ENCODE results near the gene CDPF1.
A peak's percentile ranks its signal among the peaks of the same experiment; 100 is the strongest.
"Not testable (repeated sequence)": the region's sequence is repeated elsewhere in the genome, so short reads cannot be mapped to it uniquely, and the experiment has no call there.

Gene CDPF1

DNA sequence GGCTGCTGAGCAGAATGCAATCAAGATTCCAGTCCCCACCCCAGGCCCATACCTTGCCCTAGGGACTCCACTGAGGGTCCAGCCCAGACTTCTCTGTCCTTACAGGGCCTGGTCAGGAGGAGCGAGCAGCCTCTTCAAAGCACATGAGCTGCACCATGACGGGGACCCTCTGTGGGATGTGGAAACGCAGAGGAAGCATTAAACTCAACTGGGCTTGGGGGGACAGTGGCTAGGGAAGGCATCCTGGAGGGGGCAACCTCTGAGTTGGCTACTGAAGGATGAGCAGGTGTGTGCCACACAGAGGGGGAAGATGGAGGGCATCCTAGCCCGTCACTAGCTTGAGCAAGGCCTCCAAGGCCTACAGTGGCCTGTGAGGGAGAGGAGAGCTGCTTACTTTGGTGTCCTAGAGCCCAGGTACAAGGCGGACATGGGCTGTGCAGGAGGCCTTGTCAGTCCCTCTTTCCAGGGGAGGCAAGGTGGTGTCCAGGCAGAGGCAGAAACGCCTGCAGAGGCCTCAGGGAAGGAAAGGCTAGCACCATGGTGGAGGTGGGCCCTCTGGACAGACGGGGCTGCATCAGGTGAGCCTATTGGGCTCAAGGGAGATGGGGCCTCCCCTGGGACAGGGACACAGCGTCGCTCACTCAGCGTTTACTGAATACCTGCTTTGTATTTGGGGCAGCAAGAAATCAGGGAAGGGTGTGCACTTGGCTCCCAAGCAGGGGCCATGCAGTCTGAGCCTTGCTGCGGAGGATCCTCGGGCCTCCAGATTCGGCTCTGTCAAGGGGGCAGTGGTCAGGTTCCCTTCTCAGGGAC, 32.0 kb upstream of the CDPF1 start:
- DNase-seq (ENCODE audit: low read depth, low spot score) = no peak

DNA sequence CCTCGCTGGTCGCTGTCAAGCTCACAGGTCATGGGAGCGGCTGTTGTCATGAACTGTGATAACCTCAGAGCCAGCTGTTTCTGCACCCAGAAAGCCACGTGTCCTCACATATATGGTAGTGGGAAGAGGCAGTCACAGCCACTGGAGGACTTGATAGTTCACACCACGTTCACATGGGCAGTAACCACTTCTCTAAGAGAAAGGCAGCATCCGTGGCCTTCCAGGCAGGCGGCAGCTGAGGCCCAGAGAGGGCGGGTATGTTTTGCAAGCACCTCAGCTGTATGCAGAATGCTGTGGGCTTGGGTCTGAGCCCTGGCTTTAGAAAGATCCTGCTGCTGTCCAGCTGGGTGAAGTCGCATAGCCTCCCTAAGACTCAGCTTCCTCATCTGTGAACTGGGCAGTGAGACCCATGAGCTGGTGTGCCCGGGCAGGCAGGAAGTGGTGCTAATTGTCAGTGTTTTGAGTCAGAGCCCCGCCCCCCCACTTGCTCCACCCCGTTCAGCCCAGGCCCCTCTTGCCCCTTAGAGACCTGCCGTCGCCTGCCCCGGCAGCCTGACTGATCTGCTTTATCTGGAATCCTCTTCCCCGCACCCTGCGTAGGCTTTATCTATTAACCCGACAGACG, 31.0 kb upstream of the CDPF1 start:
- DNase-seq (ENCODE audit: low read depth, low spot score) = no peak

DNA sequence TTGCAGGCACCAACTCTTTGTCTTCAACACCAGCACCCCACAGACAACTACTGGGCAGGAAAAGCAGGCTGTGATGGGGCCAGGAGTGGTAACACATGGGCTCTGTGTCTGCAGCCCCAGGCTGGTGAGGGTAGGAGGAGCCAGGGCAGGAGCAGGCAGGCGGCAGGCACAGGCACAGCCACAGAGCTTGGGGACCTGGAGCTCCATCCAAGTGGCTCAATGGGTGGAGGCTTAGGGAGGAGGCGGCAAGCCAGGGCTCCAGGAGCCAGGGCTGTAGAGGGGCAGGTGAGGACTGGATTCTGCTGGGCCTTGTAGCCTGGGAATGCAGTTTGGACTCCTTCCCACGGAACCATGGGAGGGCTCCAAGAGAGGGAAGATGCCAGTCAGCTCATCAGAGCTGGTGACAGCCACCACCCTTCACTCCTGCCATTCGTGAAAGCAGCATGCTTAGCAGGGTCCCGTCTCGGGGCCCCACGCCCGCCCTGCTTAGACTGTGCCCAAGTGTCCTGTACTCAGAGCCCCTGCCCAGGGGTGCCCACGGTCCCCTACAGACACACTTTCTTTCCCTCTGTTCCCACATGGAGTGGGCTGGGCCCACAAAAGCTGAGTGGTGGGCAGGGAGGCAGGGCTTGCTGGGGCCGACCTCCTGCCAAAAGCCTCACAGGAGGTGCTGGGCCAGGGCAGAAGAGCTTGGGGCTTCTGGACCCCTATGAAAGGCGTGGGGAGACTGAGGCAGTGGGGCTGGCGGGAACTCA, 30.1 kb upstream of the CDPF1 start:
- no peak for DNase-seq (ENCODE audit: low read depth, low spot score)

DNA sequence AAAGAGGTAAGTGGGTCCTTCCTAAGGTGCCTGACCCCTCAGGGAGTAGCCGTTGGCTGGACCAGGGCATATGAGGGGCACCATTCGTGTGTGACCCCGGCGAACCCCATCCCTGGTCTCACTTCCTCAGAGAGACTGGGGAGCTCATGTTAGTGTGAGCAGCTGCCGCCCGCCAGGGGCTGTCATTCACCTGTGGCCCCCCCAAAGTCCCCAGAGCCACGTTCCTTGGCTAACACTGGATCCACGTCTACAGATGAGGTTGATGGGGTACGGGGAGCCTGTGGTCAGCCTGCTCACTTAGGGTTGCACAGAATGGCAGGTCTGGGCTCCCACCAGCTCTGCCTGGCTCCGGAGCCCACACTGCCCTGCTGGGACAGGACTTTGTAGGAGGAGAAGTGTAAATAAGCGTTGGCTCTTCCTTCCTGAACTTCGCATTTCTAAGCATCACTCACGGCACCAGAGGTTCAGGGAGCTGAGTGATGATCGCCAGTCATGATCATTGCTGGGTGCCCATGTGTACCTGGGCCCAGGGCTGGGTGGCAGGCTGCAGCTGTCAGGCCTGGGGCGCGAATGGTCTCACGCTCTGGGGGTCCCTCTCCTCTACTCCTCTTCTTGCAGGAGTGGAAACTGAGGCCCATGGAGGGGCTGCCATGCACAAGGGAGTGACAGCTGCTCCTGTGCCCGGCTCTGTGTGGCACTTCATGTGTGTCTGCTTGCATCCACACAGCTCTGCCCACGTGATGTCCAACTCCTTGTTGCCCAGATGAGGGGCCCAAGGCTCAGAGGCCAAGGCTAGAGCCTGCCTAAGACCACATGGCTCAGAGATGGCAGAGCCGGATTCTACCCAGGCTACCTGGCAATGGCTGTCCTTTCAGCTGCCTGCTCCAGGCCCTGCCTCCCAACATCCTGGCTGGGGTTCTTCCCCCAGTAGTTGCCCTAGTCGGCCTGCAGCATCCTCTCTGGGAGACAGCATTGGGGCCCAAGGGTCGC, 28.9 kb upstream of the CDPF1 start:
- no peak for DNase-seq (ENCODE audit: low read depth, low spot score)

- no peak for DNase-seq (ENCODE audit: low read depth, low spot score)
Observed at GRCh38 chr22:46276563-46276962, 26.5 kb upstream of the CDPF1 start.

DNA sequence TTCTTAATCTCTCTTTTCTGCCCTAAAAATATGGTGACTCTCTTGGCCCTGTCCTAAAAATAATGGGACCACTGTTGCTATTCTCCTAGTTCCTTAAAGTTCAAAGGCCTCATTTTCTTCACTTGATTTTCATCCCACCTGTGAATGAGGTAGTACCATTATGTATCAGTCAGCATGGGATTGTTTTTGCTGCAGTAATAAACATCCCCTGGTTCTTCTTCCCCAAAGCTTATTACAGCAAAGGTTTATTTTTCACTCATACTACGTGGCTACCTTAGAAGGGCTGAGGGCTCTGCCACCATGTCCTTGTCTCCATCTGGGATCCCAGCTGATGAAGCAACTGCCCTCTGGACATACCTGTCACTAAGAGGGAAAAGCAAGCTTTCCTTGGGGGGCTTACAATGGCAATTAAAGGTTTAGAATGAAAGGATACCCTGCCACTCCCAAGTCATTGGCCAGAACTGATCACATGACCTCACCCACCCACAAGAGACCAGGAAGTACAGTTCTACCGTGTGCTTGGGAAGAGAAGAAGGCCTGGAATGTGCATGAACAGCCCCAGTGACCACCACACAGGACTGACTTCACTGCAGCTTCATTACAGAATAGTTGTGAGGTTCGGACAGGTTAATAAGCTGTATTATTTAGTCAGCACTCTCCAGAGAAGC, 25.5 kb upstream of the CDPF1 start:
- no peak for DNase-seq (ENCODE audit: low read depth, low spot score)

DNA sequence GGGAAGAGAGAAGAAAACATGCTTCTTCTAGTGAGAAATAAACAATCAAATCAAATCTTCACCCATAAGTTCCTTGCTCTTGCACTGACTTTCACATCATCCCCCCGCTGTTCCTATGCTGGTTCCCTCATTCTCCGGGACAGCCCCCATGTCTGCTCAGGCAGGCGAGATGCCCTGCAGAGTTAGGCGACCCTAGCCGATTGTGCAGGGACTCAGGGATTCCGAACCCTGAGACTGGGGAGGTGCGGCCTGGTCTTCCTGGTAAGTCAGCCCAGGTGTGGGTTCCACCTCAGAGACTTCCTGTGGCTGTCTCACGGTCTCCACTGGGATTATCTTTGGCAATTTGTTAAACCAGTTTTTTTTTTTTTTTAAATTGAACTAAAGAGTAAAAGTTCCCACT, 24.3 kb upstream of the CDPF1 start:
- DNase-seq (ENCODE audit: low read depth, low spot score) = no peak

DNA sequence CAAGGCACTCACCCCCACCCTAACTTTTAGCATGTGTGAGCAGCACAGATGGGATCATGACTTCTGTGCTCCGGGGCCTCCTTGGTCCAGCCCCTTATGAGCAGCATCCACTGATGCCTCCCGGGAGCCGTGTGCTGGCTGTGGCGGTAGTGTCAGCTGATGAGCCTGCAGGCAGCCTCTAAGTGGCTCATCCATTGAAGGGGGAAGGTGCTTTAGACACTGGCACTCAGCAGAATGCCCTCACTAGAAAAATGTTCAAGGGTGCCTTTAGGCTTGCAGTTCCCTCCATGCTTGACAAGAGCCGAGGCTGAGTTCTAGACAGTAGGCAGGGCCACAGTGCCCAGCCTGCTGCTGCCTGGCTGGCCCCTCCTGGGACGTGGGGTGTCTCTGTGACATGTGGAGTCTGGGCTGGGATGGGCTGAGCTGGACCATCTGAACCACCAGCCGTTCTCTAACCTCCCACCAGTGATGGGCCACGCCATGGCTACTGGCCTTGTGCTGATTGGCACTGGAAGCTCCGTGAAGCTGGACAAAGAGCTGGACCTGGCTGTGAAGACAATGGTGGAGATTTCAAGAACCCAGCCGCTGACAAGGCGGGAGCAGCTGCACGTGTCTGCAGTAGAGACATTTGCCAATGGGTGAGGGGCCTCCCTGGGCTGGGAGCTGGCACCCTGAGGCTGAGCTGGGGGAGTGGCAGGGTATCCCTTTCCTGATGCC, 23.5 kb upstream of the CDPF1 start:
- no peak for DNase-seq (ENCODE audit: low read depth, low spot score)

GRCh38 chr22:46272762-46273431, 22.8 kb upstream of the CDPF1 start:
- DNase-seq (ENCODE audit: low read depth, low spot score) = no peak

DNA sequence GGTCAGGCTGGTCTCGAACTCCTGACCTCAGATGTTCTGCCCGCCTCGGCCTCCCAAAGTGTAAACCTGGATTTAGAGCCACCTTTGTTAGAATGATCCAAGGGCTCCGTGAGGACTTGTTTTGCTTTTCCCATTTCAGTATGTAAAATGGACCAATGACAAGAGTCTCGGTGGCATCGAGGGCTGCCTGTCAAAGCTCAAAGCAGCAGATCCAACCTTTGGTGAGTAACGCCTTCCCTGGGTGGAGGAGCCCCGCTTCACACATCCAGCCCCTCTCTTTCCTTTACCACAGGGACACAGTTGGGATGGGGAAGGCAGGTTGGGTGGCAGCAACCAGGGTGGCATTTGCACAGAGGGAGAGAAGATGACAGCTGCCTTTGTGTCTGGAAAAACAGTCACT, 22.1 kb upstream of the CDPF1 start:
- DNase-seq (ENCODE audit: low read depth, low spot score) = no peak

- no peak for DNase-seq (ENCODE audit: low read depth, low spot score)
Observed at GRCh38 chr22:46269564-46269963, 19.5 kb upstream of the CDPF1 start.

DNA sequence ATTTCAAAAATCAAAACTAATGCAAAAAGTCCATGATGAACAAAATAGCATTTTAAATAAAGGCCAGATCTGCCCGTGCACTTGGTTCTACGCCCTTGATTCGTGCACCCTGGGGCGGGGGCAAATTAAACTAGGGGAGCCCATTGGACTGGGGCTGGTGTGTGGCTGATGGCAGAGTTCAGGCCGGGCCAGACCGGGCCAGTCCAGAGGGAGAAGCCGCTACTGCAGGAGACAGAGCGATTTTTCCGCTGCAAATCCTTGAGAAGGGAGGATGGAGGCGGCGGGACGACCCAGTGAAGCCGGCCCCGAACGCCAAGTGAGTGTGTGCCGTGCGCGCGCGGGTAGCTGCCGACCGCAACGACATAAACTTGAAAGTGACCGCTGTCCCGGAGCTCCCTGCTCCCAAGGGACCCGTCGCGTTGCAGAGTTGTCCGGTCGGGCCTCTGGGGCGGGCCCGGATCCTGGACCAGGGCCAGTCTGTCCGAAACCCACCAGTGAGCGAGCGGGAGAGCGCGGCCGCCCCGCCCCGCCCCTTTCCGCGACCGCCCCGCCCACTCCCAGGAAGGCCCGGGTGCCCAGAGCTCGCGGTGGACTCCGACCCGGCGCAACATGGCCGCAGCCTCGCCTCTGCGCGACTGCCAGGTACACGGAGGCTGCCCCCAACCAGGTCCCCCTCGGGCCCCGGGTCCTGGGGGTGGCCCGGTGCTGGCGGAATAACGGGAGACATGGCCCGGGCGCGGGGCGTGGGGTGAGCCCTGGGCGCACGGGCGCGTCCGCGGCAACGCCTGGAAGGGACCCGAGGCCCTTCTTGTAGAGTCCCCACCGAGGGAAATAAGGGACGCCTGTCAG, 17.6 kb upstream of the CDPF1 start, which contains the start of gene TTC38:
TSS of gene TTC38 (plus strand) at position 578 of the 849 bp plus-strand sequence. CDS start at position 610, 32 bp downstream.
- peak; percentile 65 for DNase-seq (ENCODE audit: low read depth, low spot score)

DNA sequence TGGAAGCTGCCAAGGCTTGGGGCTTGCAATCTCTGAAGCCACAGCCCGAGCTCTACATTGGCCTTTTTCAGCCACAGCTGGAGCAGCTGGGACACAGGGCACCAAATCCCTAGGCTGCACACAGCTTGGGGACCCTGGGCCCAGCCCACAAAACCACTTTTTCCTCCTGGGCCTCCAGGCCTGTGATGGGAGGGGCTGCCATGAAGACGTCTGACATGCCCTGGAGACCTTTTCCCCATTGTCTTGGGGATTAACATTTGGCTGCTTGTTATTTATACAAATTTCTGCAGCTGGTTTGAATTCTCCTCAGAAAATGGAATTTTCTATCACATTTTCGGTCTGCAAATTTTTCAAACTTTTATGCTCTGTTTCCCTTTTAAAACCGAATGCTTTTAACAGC, 15.5 kb upstream of the CDPF1 start:
- DNase-seq (ENCODE audit: low read depth, low spot score) = not testable (repeated sequence)

GRCh38 chr22:46264520-46264919, 14.4 kb upstream of the CDPF1 start:
- DNase-seq (ENCODE audit: low read depth, low spot score) = not testable (repeated sequence)

GRCh38 chr22:46263216-46263590, 13.1 kb upstream of the CDPF1 start, which contains the start of gene PKDREJ:
TSS of gene PKDREJ (minus strand) at chr22:46263343. CDS start at chr22:46263322, 21 bp downstream.
- no peak for DNase-seq (ENCODE audit: low read depth, low spot score)

GRCh38 chr22:46262449-46263215, 12.5 kb upstream of the CDPF1 start:
- peak; percentile 71 for DNase-seq (ENCODE audit: low read depth, low spot score)

DNA sequence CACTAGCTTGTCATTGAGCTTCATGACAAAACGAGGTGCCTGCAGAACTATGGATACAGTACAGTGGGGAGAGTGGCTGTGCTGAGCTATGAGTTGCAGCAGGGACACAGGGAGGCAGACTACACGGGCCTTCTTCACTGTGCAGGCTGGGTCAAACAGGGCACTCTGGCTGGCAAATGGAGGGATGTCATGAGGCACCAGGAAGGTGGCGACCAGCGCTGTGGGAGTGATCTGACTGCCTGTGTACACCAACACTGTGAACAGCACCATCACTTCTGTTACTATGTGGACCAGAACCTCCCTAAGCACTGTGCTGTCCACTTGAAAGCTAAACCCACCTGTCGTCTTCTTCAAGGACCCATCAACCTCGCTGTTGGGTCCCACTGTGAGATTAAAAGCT, 9.9 kb upstream of the CDPF1 start:
- DNase-seq (ENCODE audit: low read depth, low spot score) = no peak

DNA sequence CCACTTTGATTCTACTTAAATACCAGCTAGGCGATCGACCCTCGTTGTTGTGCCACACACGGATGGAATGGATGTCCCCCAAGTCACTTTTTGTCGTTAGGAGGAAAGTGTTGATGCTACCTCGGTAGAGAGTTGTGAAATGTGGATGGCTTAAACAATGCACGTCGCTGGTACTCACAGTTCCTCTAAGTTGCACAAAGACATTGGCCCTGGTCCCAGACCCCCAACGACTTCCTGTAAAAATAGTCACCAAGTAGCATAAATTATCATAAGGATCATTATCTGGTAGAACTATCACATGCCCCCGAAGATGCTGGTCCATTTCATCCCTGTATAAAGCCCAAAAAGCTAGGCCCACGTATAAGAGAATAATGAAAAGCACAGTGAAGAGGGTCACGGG, 9.3 kb upstream of the CDPF1 start:
- no peak for DNase-seq (ENCODE audit: low read depth, low spot score)
